DMS 273 (cell line): ENCODE results near the gene MGAT4D.
A peak's percentile ranks its signal among the peaks of the same experiment; 100 is the strongest.
"Not testable (repeated sequence)": the region's sequence is repeated elsewhere in the genome, so short reads cannot be mapped to it uniquely, and the experiment has no call there.

Experiments
- DNase-seq: peaks from one replicate; lab custom pipeline; 2025; ENCODE audit not compliant: unreplicated experiment; lab: John Stamatoyannopoulos, UW

The MGAT4D gene

GRCh38 chr4:140444347-140444746, 53.7 kb downstream of the MGAT4D start:
- DNase-seq, result not testable (repeated sequence)

- no peak for DNase-seq
These were observed 58.4 kb downstream of the MGAT4D start for GRCh38 chr4:140439644-140440142.

- DNase-seq, result peak; percentile 15
These were observed 70.1 kb downstream of the MGAT4D start for GRCh38 chr4:140427919-140428471.

- DNase-seq, result peak; percentile 89
These were observed 70.8 kb downstream of the MGAT4D start, which contains the start of gene CLGN for GRCh38 chr4:140427106-140427918. Gene CLGN (minus strand): TSS chr4:140427648. CDS start chr4:140413078, 14,570 bp downstream.

- DNase-seq, result peak; percentile 79
These were observed 71.4 kb downstream of the MGAT4D start for GRCh38 chr4:140426610-140427105.

- no peak for DNase-seq
These were observed 75.0 kb downstream of the MGAT4D start for GRCh38 chr4:140423106-140423505.

GRCh38 chr4:140413130-140413969, 84.7 kb downstream of the MGAT4D start:
- DNase-seq, result not testable (repeated sequence)

- DNase-seq, result no peak
These were observed 89.1 kb downstream of the MGAT4D start for GRCh38 chr4:140408974-140409373.

GRCh38 chr4:140406292-140406691, 91.8 kb downstream of the MGAT4D start:
- no peak for DNase-seq

GRCh38 chr4:140400111-140400510, 98.0 kb downstream of the MGAT4D start:
- no peak for DNase-seq

GRCh38 chr4:140395668-140396067, 102.4 kb downstream of the MGAT4D start:
- DNase-seq, result no peak
